SK-N-SH (cell line): Measurements from ENCODE around the gene P2RY6. TPM values are rescaled to one million over a fixed set of nuclear protein-coding genes. Genes with fewer than 3 reads are reported as not detected.

Experiments
- CTCF ChIA-PET: fragments of 300-600, 350-600 bp; formaldehyde crosslinking; extraction: SDS; loops from one replicate; lab custom pipeline; 2021; lab: Yijun Ruan, JAX
- POLR2A ChIA-PET: fragments of 350-600 bp; sonication (Branson Sonifier 250); formaldehyde crosslinking; extraction: SDS; loops from one replicate; lab custom pipeline; 2020; ENCODE audit warnings: antibody characterized with exemption, inconsistent platforms; lab: Yijun Ruan, JAX
- DNase-seq: peaks from one replicate; pipeline ENCODE4 v3.0.0; 2012
- H2AFZ ChIP-seq: fragments of 200-600 bp; sonication (generic); 2 replicates; pipeline ENCODE4 v1.8.1; 2016; ENCODE audit warnings: antibody characterized with exemption, mild to moderate bottlenecking, low read depth
- H3F3A ChIP-seq: fragments of 200-600 bp; sonication (generic); replicated peaks from 2 replicates; pipeline ENCODE3; 2016; ENCODE audit warnings: antibody characterized with exemption, mild to moderate bottlenecking; ENCODE audit not compliant: insufficient read depth
- H3K27ac ChIP-seq, 2 experiments: fragments of 200-500 bp in 1 of 2; fragments of 200-600 bp in 1 of 2; sonication (Bioruptor generic) in 1 of 2; sonication (generic), shearing (Covaris generic) in 1 of 2; 2 replicates each; pipeline versions ENCODE4 v1.5.1 to v1.6.1; 2014 to 2016; ENCODE audit warnings: low read depth in 2 of 2, inconsistent platforms in 1 of 2, low read length in 1 of 2, mild to moderate bottlenecking in 1 of 2, mixed read lengths in 1 of 2
- H3K27me3 ChIP-seq: fragments of 200-600 bp; sonication (generic), shearing (Covaris generic); 2 replicates; pipeline ENCODE4 v1.6.1; 2016; ENCODE audit warnings: mixed run types; ENCODE audit not compliant: insufficient read depth
- H3K36me3 ChIP-seq, 2 experiments: fragments of 200-500 bp in 1 of 2; fragments of 200-600 bp in 1 of 2; sonication (Bioruptor generic) in 1 of 2; sonication (generic) in 1 of 2; replicated peaks in 1 of 2; 2 replicates each; pipeline versions ENCODE3 to v1.5.1; 2014 to 2016; ENCODE audit warnings: low read length in 1 of 2, mild to moderate bottlenecking in 1 of 2; ENCODE audit not compliant: insufficient read depth in 2 of 2, control insufficient read depth in 1 of 2
- H3K4me1 ChIP-seq, 2 experiments: fragments of 200-500 bp in 1 of 2; fragments of 200-600 bp in 1 of 2; sonication (Bioruptor generic) in 1 of 2; sonication (generic), shearing (Covaris generic) in 1 of 2; 2 replicates each; pipeline versions ENCODE4 v1.5.1 to v1.6.1; 2014 to 2016; ENCODE audit warnings: low read depth in 1 of 2, low read length in 1 of 2, mixed run types in 1 of 2; ENCODE audit not compliant: insufficient read depth in 2 of 2, control insufficient read depth in 1 of 2
- H3K4me2 ChIP-seq: fragments of 200-600 bp; sonication (generic), shearing (Covaris generic); 2 replicates; pipeline ENCODE4 v1.6.1; 2017; ENCODE audit warnings: mixed run types
- H3K4me3 ChIP-seq, 2 experiments: fragments of 200-500 bp in 1 of 2; fragments of 200-600 bp in 1 of 2; sonication (Bioruptor generic) in 1 of 2; sonication (generic), shearing (Covaris generic) in 1 of 2; 2 replicates each; pipeline versions ENCODE4 v1.5.1 to v1.8.1; 2014 to 2016; ENCODE audit warnings: low read depth in 2 of 2, inconsistent platforms in 1 of 2, low read length in 1 of 2, mild to moderate bottlenecking in 1 of 2, mixed read lengths in 1 of 2, moderate library complexity in 1 of 2
- H3K79me2 ChIP-seq: fragments of 200-600 bp; sonication (generic); 2 replicates; pipeline ENCODE4 v1.8.1; 2017; ENCODE audit warnings: mild to moderate bottlenecking; ENCODE audit not compliant: insufficient read depth
- H3K9ac ChIP-seq: fragments of 200-600 bp; sonication (generic); 2 replicates; pipeline ENCODE4 v1.6.1; 2017; ENCODE audit warnings: mixed run types
- H3K9me2 ChIP-seq: fragments of 200-600 bp; sonication (generic); 2 replicates; pipeline ENCODE4 v1.6.1; 2017; ENCODE audit warnings: mixed run types
- H3K9me3 ChIP-seq: fragments of 200-600 bp; sonication (generic); 2 replicates; pipeline ENCODE4 v1.6.1; 2017; ENCODE audit warnings: mixed run types, mild to moderate bottlenecking, moderate library complexity
- H4K20me1 ChIP-seq: fragments of 200-600 bp; sonication (generic); 2 replicates; pipeline ENCODE4 v1.6.1; 2017; ENCODE audit warnings: mild to moderate bottlenecking, mixed run types; ENCODE audit not compliant: insufficient read depth
- CHD2 ChIP-seq: fragments of 150-350 bp; IDR thresholded peaks from 2 replicates; pipeline ENCODE4 v1.6.1; 2018; ENCODE audit warnings: low read length; ENCODE audit not compliant: partially characterized antibody
- EP300 ChIP-seq, 2 experiments: IDR thresholded peaks; 2 replicates each; pipeline versions ENCODE4 v1.4.0 to v1.6.1; 2012; ENCODE audit warnings: borderline replicate concordance in 1 of 2, low read depth in 1 of 2, low read length in 1 of 2
- EZH2phosphoT487 ChIP-seq: fragments of 200-600 bp; sonication (generic); IDR thresholded peaks from 2 replicates; pipeline ENCODE4 v1.6.1; 2017; ENCODE audit warnings: low read depth, mixed run types, mild to moderate bottlenecking, antibody characterized with exemption, moderate library complexity, borderline replicate concordance
- FOSL2 ChIP-seq: IDR thresholded peaks from 2 replicates; pipeline ENCODE4 v1.4.0; 2012; ENCODE audit warnings: low read depth, mild to moderate bottlenecking, moderate library complexity, borderline replicate concordance
- FOXM1 ChIP-seq: IDR thresholded peaks from 2 replicates; pipeline ENCODE4 v1.4.0; 2012; ENCODE audit warnings: low read depth, mild to moderate bottlenecking
- GATA2 ChIP-seq: sonication (generic); formaldehyde crosslinking; IDR thresholded peaks from 2 replicates; pipeline ENCODE4 v1.5.0; 2020; ENCODE audit warnings: mild to moderate bottlenecking, missing genetic modification reagents
- IRF3 ChIP-seq: fragments of 150-350 bp; IDR thresholded peaks from 2 replicates; pipeline ENCODE4 v1.6.1; 2016; ENCODE audit warnings: mild to moderate bottlenecking, low read depth, low read length
- MAX ChIP-seq: IDR thresholded peaks from 2 replicates; pipeline ENCODE4 v1.4.0; 2012; ENCODE audit warnings: low read depth
- MEF2A ChIP-seq: IDR thresholded peaks from 2 replicates; pipeline ENCODE4 v1.4.0; 2012; ENCODE audit warnings: low read depth, borderline replicate concordance
- NRF1 ChIP-seq: IDR thresholded peaks from 2 replicates; pipeline ENCODE4 v1.6.1; 2012; ENCODE audit warnings: low read depth, mild to moderate bottlenecking, low read length
- POLR2AphosphoS5 ChIP-seq: IDR thresholded peaks from 2 replicates; pipeline ENCODE4 v1.6.1; 2012; ENCODE audit warnings: low read depth, low read length
- RAD21 ChIP-seq: IDR thresholded peaks from 2 replicates; pipeline ENCODE4 v1.6.1; 2012; ENCODE audit warnings: mild to moderate bottlenecking, low read length
- RFX5 ChIP-seq: IDR thresholded peaks from 2 replicates; pipeline ENCODE4 v1.6.1; 2012; ENCODE audit warnings: mild to moderate bottlenecking, improper control_type of control experiment, low read length
- RXRA ChIP-seq: IDR thresholded peaks from 2 replicates; pipeline ENCODE4 v1.4.0; 2012; ENCODE audit warnings: low read depth, mild to moderate bottlenecking, borderline replicate concordance
- TAF1 ChIP-seq: IDR thresholded peaks from 2 replicates; pipeline ENCODE4 v1.6.1; 2012; ENCODE audit warnings: low read depth, mild to moderate bottlenecking, low read length, moderate library complexity, borderline replicate concordance
- TCF12 ChIP-seq: IDR thresholded peaks from 2 replicates; pipeline ENCODE4 v1.4.0; 2012
- WGBS: methylation state at CpG from one replicate; pipeline ENCODE4 v1.1.6; 2017; ENCODE audit warnings: low lambda C conversion rate; 5-methylcytosine and 5-hydroxymethylcytosine counted together
- polyA plus RNA-seq, 3 experiments: library from polyadenylated mRNA; depleted of rRNA; stranded (reverse); fragments of >200 nt; gene quantifications; 2 replicates each; pipeline ENCODE4 v1.2.3, GENCODE V29; 2012
- TF ChIP-seq, protein P1 (sequence below): IDR thresholded peaks from 2 replicates; pipeline ENCODE4 v1.4.0; 2012; ENCODE audit warnings: low read depth, borderline replicate concordance
- TF ChIP-seq, protein P2 (sequence below): IDR thresholded peaks from 2 replicates; pipeline ENCODE4 v1.4.0; 2012; ENCODE audit warnings: low read depth, borderline replicate concordance

The P2RY6 gene
- polyA plus RNA-seq, 1 of the 3 experiments (the other 2 are of a cell fraction), result 0.15 TPM

- peaks cover 20% of the 10 kb centered on the region for H3F3A ChIP-seq
- peaks cover 12 to 18% of the 10 kb centered on the region in 2 experiments; a peak in 3 of 4 replicates for H3K4me1 ChIP-seq
- H3K36me3 ChIP-seq, result no peaks in the 10 kb centered on the region
- TF ChIP-seq RFX5 (no peak), RAD21 (no peak), MEF2A (no peak), MAX (no peak), EZH2phosphoT487 (no peak), CHD2 (no peak), TAF1 (no peak), RXRA (no peak), FOXM1 (no peak), EP300 (IDR thresholded peaks at IDR 0.05; ENCODE audit: borderline replicate concordance in 1 of 2, low read depth in 1 of 2, low read length in 1 of 2) (no peak), GATA2 (CRISPR knock-in tag) (no peak), NRF1 (no peak), POLR2AphosphoS5 (no peak), FOSL2 (no peak), TCF12 (no peak), IRF3 (no peak)
- TF ChIP-seq, protein P1, sequence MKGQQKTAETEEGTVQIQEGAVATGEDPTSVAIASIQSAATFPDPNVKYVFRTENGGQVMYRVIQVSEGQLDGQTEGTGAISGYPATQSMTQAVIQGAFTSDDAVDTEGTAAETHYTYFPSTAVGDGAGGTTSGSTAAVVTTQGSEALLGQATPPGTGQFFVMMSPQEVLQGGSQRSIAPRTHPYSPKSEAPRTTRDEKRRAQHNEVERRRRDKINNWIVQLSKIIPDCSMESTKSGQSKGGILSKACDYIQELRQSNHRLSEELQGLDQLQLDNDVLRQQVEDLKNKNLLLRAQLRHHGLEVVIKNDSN, result no peak
- TF ChIP-seq, protein P2, sequence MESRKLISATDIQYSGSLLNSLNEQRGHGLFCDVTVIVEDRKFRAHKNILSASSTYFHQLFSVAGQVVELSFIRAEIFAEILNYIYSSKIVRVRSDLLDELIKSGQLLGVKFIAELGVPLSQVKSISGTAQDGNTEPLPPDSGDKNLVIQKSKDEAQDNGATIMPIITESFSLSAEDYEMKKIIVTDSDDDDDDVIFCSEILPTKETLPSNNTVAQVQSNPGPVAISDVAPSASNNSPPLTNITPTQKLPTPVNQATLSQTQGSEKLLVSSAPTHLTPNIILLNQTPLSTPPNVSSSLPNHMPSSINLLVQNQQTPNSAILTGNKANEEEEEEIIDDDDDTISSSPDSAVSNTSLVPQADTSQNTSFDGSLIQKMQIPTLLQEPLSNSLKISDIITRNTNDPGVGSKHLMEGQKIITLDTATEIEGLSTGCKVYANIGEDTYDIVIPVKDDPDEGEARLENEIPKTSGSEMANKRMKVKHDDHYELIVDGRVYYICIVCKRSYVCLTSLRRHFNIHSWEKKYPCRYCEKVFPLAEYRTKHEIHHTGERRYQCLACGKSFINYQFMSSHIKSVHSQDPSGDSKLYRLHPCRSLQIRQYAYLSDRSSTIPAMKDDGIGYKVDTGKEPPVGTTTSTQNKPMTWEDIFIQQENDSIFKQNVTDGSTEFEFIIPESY, result no peak
- no peaks in the 10 kb centered on the region for H3K27me3 ChIP-seq
- no peaks in the 10 kb centered on the region for H3K9me2 ChIP-seq
- ChIA-PET CTCF (interaction anchor here (1.0 to 3.1 kb wide), 6 partner anchors 9 to 91 kb away, joined by 3 to 18 read pairs (median 4); no protein-coding TSS in a partner anchor), POLR2A (interaction anchor here (0.5 kb wide), 1 partner anchor 15 kb away, joined by 4 read pairs; no protein-coding TSS in a partner anchor)
- H4K20me1 ChIP-seq, result no peaks in the 10 kb centered on the region
- H2AFZ ChIP-seq, result no peak overlapping the region
- no peak overlapping the region for H3K4me3 ChIP-seq
- no peak overlapping the region for H3K27ac ChIP-seq
- H3K79me2 ChIP-seq, result no peaks in the 10 kb centered on the region
- no peaks in the 10 kb centered on the region for H3K9me3 ChIP-seq
- DNase-seq, result no peak
- no peak overlapping the region for H3K4me2 ChIP-seq
- H3K9ac ChIP-seq, result no peak overlapping the region
- WGBS, result 98% methylated on average over 2 of the region's 3 CpGs
Measured at GRCh38 chr11:73259406-73260126, 12.6 kb upstream of the P2RY6 start.
